SJCRH30 (cell line): ENCODE results near the gene MLLT1. TPM values are rescaled to one million over a fixed set of nuclear protein-coding genes. Genes with fewer than 3 reads are reported as not detected.
"Not testable (repeated sequence)": the region's sequence is repeated elsewhere in the genome, so short reads cannot be mapped to it uniquely, and the experiment has no call there.

Experiments
- DNase-seq, 2 experiments: peaks; one replicate each; pipeline ENCODE4 v3.0.0-alpha.2; 2015 to 2020
- H3K27ac ChIP-seq: fragments of 250-450 bp; sonication (Bioruptor Pico); 2 replicates; pipeline ENCODE4 v1.5.1; 2020; ENCODE audit warnings: mild to moderate bottlenecking, moderate library complexity
- H3K27me3 ChIP-seq: fragments of 250-450 bp; sonication (Bioruptor Pico); 2 replicates; pipeline ENCODE4 v1.5.1; 2020; ENCODE audit warnings: mild to moderate bottlenecking, moderate library complexity
- H3K36me3 ChIP-seq: fragments of 250-450 bp; sonication (Bioruptor Pico); 2 replicates; pipeline ENCODE4 v1.5.1; 2020; ENCODE audit warnings: mild to moderate bottlenecking, moderate library complexity
- H3K4me1 ChIP-seq: fragments of 250-450 bp; sonication (Bioruptor Pico); 2 replicates; pipeline ENCODE4 v1.5.1; 2020; ENCODE audit warnings: mild to moderate bottlenecking, moderate library complexity
- H3K4me3 ChIP-seq: fragments of 250-450 bp; sonication (Bioruptor Pico); 2 replicates; pipeline ENCODE4 v1.5.1; 2020; ENCODE audit warnings: mild to moderate bottlenecking, moderate library complexity
- H3K9me3 ChIP-seq: fragments of 250-450 bp; sonication (Bioruptor Pico); replicated peaks from 2 replicates; pipeline ENCODE4 v1.5.1; 2020; ENCODE audit warnings: mild to moderate bottlenecking, moderate library complexity
- total RNA-seq: library from RNA; depleted of rRNA; stranded (reverse); fragments of >200 nt; shearing (Covaris generic); gene quantifications from 2 replicates; pipeline ENCODE4 v1.2.3, GENCODE V29; 2014

The MLLT1 gene
- total RNA-seq, 1 experiment from 2014 or later: 23.3 TPM

DNA sequence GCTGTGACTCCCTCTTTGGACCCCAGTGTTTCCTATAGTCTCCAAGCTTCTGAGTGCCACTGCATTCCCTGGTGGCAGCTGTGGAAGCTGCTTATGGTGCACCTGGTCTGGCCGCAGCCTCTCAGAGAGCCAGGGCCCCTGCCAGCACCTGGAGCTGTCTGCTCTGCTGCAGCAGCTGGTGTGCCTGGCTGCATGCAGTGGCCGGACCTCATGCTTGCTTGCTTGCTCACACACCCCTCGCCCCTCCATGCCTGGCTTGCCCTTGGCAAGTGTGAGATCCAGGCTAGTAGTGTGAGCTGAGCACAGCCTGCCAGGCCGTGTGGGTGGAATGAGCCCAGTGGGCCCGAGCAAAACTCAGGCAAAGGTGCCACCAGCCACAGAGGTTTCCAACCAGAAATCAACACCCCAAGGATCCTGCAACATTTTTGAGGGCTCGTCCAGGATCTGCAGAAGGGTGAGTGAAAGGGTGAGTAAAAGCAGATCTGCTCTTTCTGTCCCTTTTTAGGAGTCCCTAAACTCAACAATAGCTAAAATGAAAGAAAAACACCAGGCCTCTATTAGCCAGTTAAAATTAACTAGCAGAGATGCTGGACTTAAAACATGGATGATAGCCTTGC, 7.6 kb upstream of the MLLT1 start:
- Histone ChIP-seq H3K4me3 (no peak overlapping the region), H3K27me3 (no peaks in the 10 kb centered on the region), H3K9me3 (no peaks in the 10 kb centered on the region; the same call in none of the 2 replicates), H3K27ac (no peak overlapping the region), H3K4me1 (no peaks in the 10 kb centered on the region), H3K36me3 (no peaks in the 10 kb centered on the region)
- no peak for DNase-seq

GRCh38 chr19:6286676-6287075, 6.9 kb upstream of the MLLT1 start:
- no peaks in the 10 kb centered on the region for H3K27me3 ChIP-seq
- no peak for DNase-seq
- H3K27ac ChIP-seq: no peak overlapping the region
- no peaks in the 10 kb centered on the region for H3K4me1 ChIP-seq
- no peak overlapping the region for H3K4me3 ChIP-seq
- no peaks in the 10 kb centered on the region for H3K36me3 ChIP-seq
- H3K9me3 ChIP-seq: no peaks in the 10 kb centered on the region; the same call in 1 of the 2 replicates

GRCh38 chr19:6282393-6282792, 2.6 kb upstream of the MLLT1 start:
- not testable (repeated sequence) for H3K4me1 ChIP-seq, H3K36me3 ChIP-seq, H3K27ac ChIP-seq, H3K9me3 ChIP-seq, H3K27me3 ChIP-seq, DNase-seq, H3K4me3 ChIP-seq

- Histone ChIP-seq H3K27me3 (no peaks in the 10 kb centered on the region), H3K9me3 (no peaks in the 10 kb centered on the region; the same call in 1 of the 2 replicates), H3K4me3 (peak overlapping the region; percentile 80), H3K36me3 (no peaks in the 10 kb centered on the region), H3K4me1 (peaks cover 2% of the 10 kb centered on the region; the same call in 1 of the 2 replicates), H3K27ac (peak overlapping the region; percentile 22; the same call in 1 of the 2 replicates)
- DNase-seq: no peak
Observed at GRCh38 chr19:6279620-6279930, 200 bp downstream of the MLLT1 start.

GRCh38 chr19:6278740-6279619, 795 bp downstream of the MLLT1 start:
- Histone ChIP-seq H3K4me1 (peaks cover 2% of the 10 kb centered on the region; the same call in 1 of the 2 replicates), H3K9me3 (no peaks in the 10 kb centered on the region; the same call in 1 of the 2 replicates), H3K27ac (peak overlapping the region; percentile 22; the same call in 1 of the 2 replicates), H3K36me3 (no peaks in the 10 kb centered on the region), H3K4me3 (peak overlapping the region; percentile 80), H3K27me3 (no peaks in the 10 kb centered on the region)
- DNase-seq: peak in 1 of 2 experiments; percentile 23

GRCh38 chr19:6278051-6278450, 1.7 kb downstream of the MLLT1 start:
- H3K4me3 ChIP-seq: no peak overlapping the region

GRCh38 chr19:6276447-6276846, 3.3 kb downstream of the MLLT1 start:
- H3K9me3 ChIP-seq: no peaks in the 10 kb centered on the region; the same call in 1 of the 2 replicates
- H3K36me3 ChIP-seq: no peaks in the 10 kb centered on the region
- H3K27me3 ChIP-seq: no peaks in the 10 kb centered on the region
- H3K4me3 ChIP-seq: no peak overlapping the region
- H3K4me1 ChIP-seq: peaks cover 2% of the 10 kb centered on the region; the same call in 1 of the 2 replicates
- no peak for DNase-seq
- H3K27ac ChIP-seq: no peak overlapping the region

More at GRCh38 chr19:6278051-6278450, 1.7 kb downstream of the MLLT1 start:
- Histone ChIP-seq H3K9me3 (no peaks in the 10 kb centered on the region; the same call in 1 of the 2 replicates), H3K27ac (no peak overlapping the region), H3K4me1 (peaks cover 2% of the 10 kb centered on the region; the same call in 1 of the 2 replicates), H3K36me3 (no peaks in the 10 kb centered on the region), H3K27me3 (no peaks in the 10 kb centered on the region)
- no peak for DNase-seq

GRCh38 chr19:6275170-6275744, 4.5 kb downstream of the MLLT1 start:
- no peak overlapping the region for H3K27ac ChIP-seq
- no peaks in the 10 kb centered on the region for H3K27me3 ChIP-seq
- H3K36me3 ChIP-seq: no peaks in the 10 kb centered on the region
- DNase-seq: peak; percentile 20 to 53
- peaks cover 2% of the 10 kb centered on the region; the same call in 1 of the 2 replicates for H3K4me1 ChIP-seq
- no peak overlapping the region for H3K4me3 ChIP-seq
- no peaks in the 10 kb centered on the region for H3K9me3 ChIP-seq

DNA sequence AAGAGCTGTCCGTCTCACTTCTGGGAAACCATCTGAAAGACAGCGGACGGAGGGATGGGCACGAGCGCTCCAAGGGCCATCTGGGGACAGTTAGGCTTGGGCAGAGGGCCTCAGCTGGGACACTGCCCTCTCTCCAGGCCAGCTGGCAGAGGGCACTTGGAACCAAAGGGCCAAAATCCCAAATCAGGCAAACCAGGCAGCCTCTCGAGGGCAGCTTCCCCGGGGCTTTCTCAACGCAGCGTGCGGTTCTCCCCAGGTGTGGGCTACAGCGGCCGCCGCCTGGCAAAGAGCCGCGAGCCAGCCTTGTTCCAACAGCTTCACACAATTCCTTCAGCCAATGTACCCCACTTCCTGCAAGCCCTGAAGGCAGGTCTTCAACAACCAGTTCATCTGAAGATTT, 5.0 kb downstream of the MLLT1 start:
- Histone ChIP-seq H3K4me3 (no peak overlapping the region), H3K36me3 (no peaks in the 10 kb centered on the region), H3K27ac (no peak overlapping the region), H3K9me3 (no peaks in the 10 kb centered on the region), H3K27me3 (no peaks in the 10 kb centered on the region), H3K4me1 (peaks cover 2% of the 10 kb centered on the region; the same call in 1 of the 2 replicates)
- DNase-seq: no peak

DNA sequence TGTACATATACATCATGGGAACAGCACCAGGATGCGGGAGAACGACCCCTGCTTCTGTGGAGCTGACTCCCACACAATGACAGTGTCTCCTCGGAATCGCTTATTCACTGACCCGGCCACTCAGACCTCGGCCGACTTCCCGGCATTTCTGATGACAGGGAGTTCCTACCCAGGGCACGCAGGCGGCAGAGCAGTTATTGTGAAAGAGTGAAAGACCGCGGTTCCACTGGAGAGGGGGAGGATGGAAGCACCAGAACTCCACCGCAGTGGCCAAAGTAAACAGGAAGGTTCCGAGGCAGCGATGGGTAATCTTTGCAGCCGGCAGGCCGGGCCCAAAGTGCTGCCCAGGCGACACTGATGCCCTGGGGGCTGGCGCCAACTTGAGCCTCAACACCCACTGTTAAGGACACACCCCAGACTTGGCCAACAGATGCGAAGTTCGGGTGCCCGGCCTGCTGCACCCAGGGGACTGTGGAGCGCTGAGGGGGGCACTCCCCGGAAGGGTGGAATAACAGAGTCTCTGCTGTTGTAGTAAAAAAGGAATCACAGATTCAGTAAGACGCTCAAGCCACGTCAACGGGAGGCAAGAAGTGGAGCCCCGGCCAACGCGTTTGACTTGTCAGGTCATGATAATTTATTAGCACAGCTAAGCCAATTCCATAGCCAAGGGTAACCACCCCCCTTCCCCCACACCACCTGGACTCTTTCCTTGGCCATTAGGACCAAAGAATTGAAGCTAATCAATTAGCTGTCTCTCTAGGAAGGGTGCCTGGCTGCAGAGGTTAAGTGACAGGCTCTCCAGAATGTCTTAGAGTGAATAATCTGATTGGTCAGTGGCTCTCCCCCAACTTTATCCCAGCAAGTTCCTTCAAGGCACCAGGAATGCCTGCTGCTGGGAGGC, 5.8 kb downstream of the MLLT1 start:
- peaks cover 2% of the 10 kb centered on the region; the same call in 1 of the 2 replicates for H3K4me1 ChIP-seq
- DNase-seq: no peak
- H3K27me3 ChIP-seq: no peaks in the 10 kb centered on the region
- no peak overlapping the region for H3K27ac ChIP-seq
- no peaks in the 10 kb centered on the region; the same call in 1 of the 2 replicates for H3K36me3 ChIP-seq
- no peak overlapping the region for H3K4me3 ChIP-seq
- H3K9me3 ChIP-seq: no peaks in the 10 kb centered on the region

GRCh38 chr19:6272913-6273600, 6.7 kb downstream of the MLLT1 start:
- Histone ChIP-seq H3K4me3 (no peak overlapping the region), H3K27me3 (no peaks in the 10 kb centered on the region), H3K36me3 (peaks cover 3% of the 10 kb centered on the region; the same call in 1 of the 2 replicates), H3K4me1 (peaks cover 2% of the 10 kb centered on the region; the same call in 1 of the 2 replicates), H3K9me3 (no peaks in the 10 kb centered on the region), H3K27ac (no peak overlapping the region)
- no peak for DNase-seq

DNA sequence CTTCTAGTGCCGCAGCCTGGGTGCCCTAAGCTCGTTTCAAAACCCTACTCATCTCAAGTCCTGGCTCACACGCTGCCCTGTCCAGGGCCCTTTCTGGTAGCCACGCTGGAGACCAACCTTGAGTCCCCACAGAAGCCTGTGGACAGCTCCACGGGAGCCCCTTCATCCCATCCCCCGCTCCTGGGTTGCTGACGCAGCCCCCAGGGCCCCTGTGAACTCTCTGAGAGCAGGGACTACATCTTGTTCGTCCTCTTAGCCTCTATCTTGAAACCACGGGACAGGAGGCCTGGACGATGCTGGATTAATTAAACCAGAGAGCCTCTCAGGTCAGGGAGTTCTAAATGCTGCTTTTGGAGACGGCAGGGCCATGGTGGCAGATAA, 7.4 kb downstream of the MLLT1 start:
- Histone ChIP-seq H3K36me3 (peaks cover 7% of the 10 kb centered on the region), H3K4me1 (peaks cover 2% of the 10 kb centered on the region; the same call in 1 of the 2 replicates), H3K27ac (no peak overlapping the region), H3K27me3 (no peaks in the 10 kb centered on the region), H3K9me3 (no peaks in the 10 kb centered on the region), H3K4me3 (no peak overlapping the region)
- no peak for DNase-seq

GRCh38 chr19:6271721-6272410, 7.9 kb downstream of the MLLT1 start:
- no peaks in the 10 kb centered on the region for H3K27me3 ChIP-seq
- H3K4me1 ChIP-seq: peaks cover 2% of the 10 kb centered on the region; the same call in 1 of the 2 replicates
- H3K9me3 ChIP-seq: no peaks in the 10 kb centered on the region
- no peak for DNase-seq
- no peak overlapping the region for H3K4me3 ChIP-seq
- H3K27ac ChIP-seq: no peak overlapping the region
- peaks cover 7% of the 10 kb centered on the region for H3K36me3 ChIP-seq
